CD14-positive monocyte (primary cell): Measurements from ENCODE around the gene PARP9. TPM values are rescaled to one million over a fixed set of nuclear protein-coding genes. Genes with fewer than 3 reads are reported as not detected.
A peak's percentile ranks its signal among the peaks of the same experiment; 100 is the strongest.

ENCODE experiments used
- DNase-seq, 3 donors: peaks; one replicate each; pipeline ENCODE4 v3.0.0-alpha.2; 2011 to 2022
- H2AFZ ChIP-seq: 2 replicates; pipeline ENCODE4 v1.6.0; 2012; ENCODE audit warnings: mild to moderate bottlenecking, low read depth, low read length, inconsistent platforms; ENCODE audit not compliant: insufficient read depth, poor library complexity, severe bottlenecking
- H3K27ac ChIP-seq, 2 donors: 1 replicate in 1 of 2; 2 replicates in 1 of 2; pipeline ENCODE4 v1.5.1; 2012 to 2013; ENCODE audit warnings: low read length in 2 of 2, control low read depth in 1 of 2, inconsistent platforms in 1 of 2, low read depth in 1 of 2, mild to moderate bottlenecking in 1 of 2
- H3K27me3 ChIP-seq, 2 donors: one replicate each; pipeline versions ENCODE4 v1.6.0 to v1.6.1; 2011 to 2013; ENCODE audit warnings: low read length in 2 of 2; ENCODE audit not compliant: control insufficient read depth in 2 of 2, insufficient read depth in 2 of 2
- H3K36me3 ChIP-seq, 2 donors: replicated peaks in 1 of 2; 1 replicate in 1 of 2; 2 replicates in 1 of 2; pipeline versions ENCODE4 v1.5.1 to v1.6.1; 2012 to 2013; ENCODE audit warnings: low read length in 2 of 2, control low read depth in 1 of 2, inconsistent platforms in 1 of 2, mild to moderate bottlenecking in 1 of 2; ENCODE audit not compliant: insufficient read depth in 2 of 2, control insufficient read depth in 1 of 2
- H3K4me1 ChIP-seq, 2 donors: 1 replicate in 1 of 2; 2 replicates in 1 of 2; pipeline versions ENCODE4 v1.5.1 to v1.6.1; 2012 to 2013; ENCODE audit warnings: low read length in 2 of 2, control low read depth in 1 of 2, inconsistent platforms in 1 of 2, mild to moderate bottlenecking in 1 of 2, moderate library complexity in 1 of 2; ENCODE audit not compliant: insufficient read depth in 2 of 2, control insufficient read depth in 1 of 2
- H3K4me2 ChIP-seq: replicated peaks from 2 replicates; pipeline ENCODE3; 2012; ENCODE audit warnings: low read length, moderate library complexity, mild to moderate bottlenecking; ENCODE audit not compliant: poor library complexity, severe bottlenecking; ENCODE audit errors: extremely low read depth
- H3K4me3 ChIP-seq, 3 experiments: fragments of 200-600 bp in 1 of 3; sonication (generic) in 1 of 3; replicated peaks in 1 of 3; 1 replicate in 2 of 3; 2 replicates in 1 of 3; pipeline ENCODE4 v1.5.1; 2011 to 2013; ENCODE audit warnings: low read length in 3 of 3, mild to moderate bottlenecking in 3 of 3, control low read depth in 2 of 3, low read depth in 2 of 3, inconsistent platforms in 1 of 3, moderate library complexity in 1 of 3
- H3K79me2 ChIP-seq: 2 replicates; pipeline ENCODE4 v1.6.0; 2012; ENCODE audit warnings: mild to moderate bottlenecking, control low read depth, inconsistent platforms, low read length, moderate library complexity; ENCODE audit not compliant: insufficient read depth
- H3K9ac ChIP-seq: 2 replicates; pipeline ENCODE4 v1.6.0; 2017; ENCODE audit warnings: low read length, mild to moderate bottlenecking; ENCODE audit not compliant: insufficient read depth, poor library complexity, severe bottlenecking
- H3K9me3 ChIP-seq, 2 donors: replicated peaks in 1 of 2; 1 replicate in 1 of 2; 2 replicates in 1 of 2; pipeline versions ENCODE4 v1.5.1 to v1.6.1; 2012 to 2013; ENCODE audit warnings: low read length in 2 of 2, control low read depth in 1 of 2; ENCODE audit not compliant: control insufficient read depth in 1 of 2, insufficient read depth in 1 of 2
- H4K20me1 ChIP-seq: 2 replicates; pipeline ENCODE4 v1.6.0; 2012; ENCODE audit warnings: mild to moderate bottlenecking, low read length, control low read depth, moderate library complexity; ENCODE audit not compliant: insufficient read depth
- H3K27ac Mint-ChIP-seq, 7 donors: one replicate each; pipeline ENCODE4 v1.8.0; 2020; ENCODE audit warnings: mild to moderate bottlenecking in 7 of 7, mixed read lengths in 7 of 7, moderate library complexity in 6 of 7, inconsistent platforms in 2 of 7
- H3K27me3 Mint-ChIP-seq, 3 donors: one replicate each; pipeline ENCODE4 v1.8.0; 2021 to 2022; ENCODE audit warnings: low read depth in 3 of 3, mild to moderate bottlenecking in 3 of 3, mixed read lengths in 3 of 3, moderate library complexity in 3 of 3, inconsistent platforms in 1 of 3
- H3K36me3 Mint-ChIP-seq, 2 donors: one replicate each; pipeline ENCODE4 v1.8.0; 2020; ENCODE audit warnings: mixed read lengths in 2 of 2, inconsistent platforms in 1 of 2, mild to moderate bottlenecking in 1 of 2
- H3K4me1 Mint-ChIP-seq: one replicate; pipeline ENCODE4 v1.8.0; 2020; ENCODE audit warnings: mild to moderate bottlenecking, mixed read lengths
- H3K4me3 Mint-ChIP-seq, 2 donors: one replicate each; pipeline ENCODE4 v1.8.0; 2020; ENCODE audit warnings: mild to moderate bottlenecking in 2 of 2, mixed read lengths in 2 of 2, moderate library complexity in 1 of 2
- H3K9me3 Mint-ChIP-seq, 7 donors: one replicate each; pipeline ENCODE4 v1.8.0; 2020 to 2022; ENCODE audit warnings: mixed read lengths in 7 of 7, mild to moderate bottlenecking in 6 of 7, moderate library complexity in 6 of 7, inconsistent platforms in 2 of 7
- CTCF ChIP-seq: fragments of 200-600 bp; IDR thresholded peaks from one replicate; pipeline ENCODE4 v1.8.0; 2022; ENCODE audit warnings: antibody characterized with exemption, mild to moderate bottlenecking
- WGBS: methylation state at CpG from one replicate; pipeline ENCODE4 v1.1.5; 2013; ENCODE audit warnings: missing lambda C conversion rate; ENCODE audit not compliant: insufficient coverage; 5-methylcytosine and 5-hydroxymethylcytosine counted together
- intact Hi-C, 2 donors: fragments of 100-400 bp; cut with micrococcal nuclease; formaldehyde crosslinking; loops; one replicate each; pipeline versions ENCODE4 v1.15.0 to v1.15.1; 2023
- polyA plus RNA-seq, 3 donors: library from polyadenylated mRNA; depleted of rRNA in 1 of 3; unstranded in 2 of 3; stranded (reverse) in 1 of 3; fragments of 300-500 nt in 2 of 3; fragments of >200 nt in 1 of 3; fragmentation: Illumina TruSeq in 2 of 3; gene quantifications; 1 replicate in 2 of 3; 2 replicates in 1 of 3; pipeline ENCODE4 v1.2.3, GENCODE V29; 2012 to 2021

The PARP9 gene
- polyA plus RNA-seq, 3 donors = 31.4 to 43.3 (median 34.4) TPM

GRCh38 chr3:122578069-122578740, 14.1 kb upstream of the PARP9 start:
- DNase-seq = no peak
- Mint-ChIP-seq H3K9me3 (peaks cover 16 to 22% (median 20%) of the 10 kb centered on the region in 7 donors), H3K4me1 (peaks cover 33% of the 10 kb centered on the region), H3K27ac (peak overlapping the region in 2 of 7 donors; percentile 91 to 95), H3K4me3 (peak overlapping the region; percentile 89 to 98), H3K27me3 (peaks cover 0 to 6% (median 4%) of the 10 kb centered on the region in 3 donors), H3K36me3 (peaks cover 21 to 26% of the 10 kb centered on the region in 2 donors)
- Histone ChIP-seq H3K36me3 (peaks cover 10 to 19% of the 10 kb centered on the region in 2 donors), H3K4me2 (peak overlapping the region; percentile 89), H3K27ac (no peak overlapping the region), H3K79me2 (no peaks in the 10 kb centered on the region), H3K4me1 (peaks cover 8 to 11% of the 10 kb centered on the region in 2 donors), H3K4me3 (peak overlapping the region; percentile 49 to 80 (median 54)), H2AFZ (peak overlapping the region; percentile 95), H3K9ac (peak overlapping the region; percentile 72), H3K27me3 (no peaks in the 10 kb centered on the region), H4K20me1 (peaks cover 5% of the 10 kb centered on the region), H3K9me3 (peaks cover 9 to 18% of the 10 kb centered on the region in 2 donors)
- no CpG with 5 or more reads among the region's 5 CpGs for WGBS
- TF ChIP-seq CTCF = no peak
- intact Hi-C loops = no loop called here

GRCh38 chr3:122577409-122578031, 13.4 kb upstream of the PARP9 start, which contains the start of gene PARP15:
TSS of gene PARP15 (plus strand) at chr3:122577650. CDS start at chr3:122577668, 18 bp downstream.
- Histone ChIP-seq H4K20me1 (peaks cover 5% of the 10 kb centered on the region), H3K4me3 (peak within 1 kb of the TSS; percentile 49 to 80 (median 54)), H3K4me2 (peak within 1 kb of the TSS; percentile 89), H2AFZ (peak within 1 kb of the TSS; percentile 95), H3K27me3 (no peaks in the 10 kb centered on the region), H3K9me3 (peaks cover 5 to 14% of the 10 kb centered on the region in 2 donors), H3K9ac (peak within 1 kb of the TSS; percentile 72), H3K79me2 (no peaks in the 10 kb centered on the region), H3K27ac (peak within 1 kb of the TSS in 1 of 2 donors; percentile 37), H3K4me1 (peaks cover 13 to 17% of the 10 kb centered on the region in 2 donors), H3K36me3 (peaks cover 10 to 22% of the 10 kb centered on the region in 2 donors)
- intact Hi-C loops = no loop called here
- WGBS = under 1% methylated on average over 19 of the region's 40 CpGs
- Mint-ChIP-seq H3K4me1 (peaks cover 39% of the 10 kb centered on the region), H3K27ac (peak within 1 kb of the TSS in 6 of 7 donors; percentile 24 to 95 (median 76)), H3K27me3 (peaks cover 0 to 6% (median 2%) of the 10 kb centered on the region in 3 donors), H3K4me3 (peak within 1 kb of the TSS; percentile 89 to 98), H3K36me3 (peaks cover 21 to 22% of the 10 kb centered on the region in 2 donors), H3K9me3 (peaks cover 13 to 17% (median 13%) of the 10 kb centered on the region in 7 donors)
- TF ChIP-seq CTCF = no peak
- peak in 1 of 3 donors; percentile 11 for DNase-seq
